Sciatic nerve (tissue), 2 donors: Measurements from ENCODE around the gene CITED1. TPM values are rescaled to one million over a fixed set of nuclear protein-coding genes. Genes with fewer than 3 reads are reported as not detected.
"Not testable (repeated sequence)": the region's sequence is repeated elsewhere in the genome, so short reads cannot be mapped to it uniquely, and the experiment has no call there.

ENCODE experiments used
- ATAC-seq: fragments of 200-7000 bp; cut with Tn5 transposase; one replicate; pipeline ENCODE4 v1.9.1; 2020; ENCODE audit warnings: mild to moderate bottlenecking, moderate library complexity
- DNase-seq: peaks from one replicate; pipeline ENCODE4 v3.0.0-alpha.2; 2020; ENCODE audit warnings: low spot score
- intact Hi-C: fragments of 100-400 bp; cut with DNase I; formaldehyde crosslinking; loops from one replicate; pipeline ENCODE4 v1.14.2; 2022
- total RNA-seq: library from RNA; stranded (reverse); fragmentation: NEBNext Ultra II Directional; extraction: Animal tissue kit (Norgen Biotek cat#: 25700); gene quantifications from one replicate; pipeline ENCODE4 v1.2.1, GENCODE V29; 2021
- donor health status: DM: no; HTN: no; CAD: no.
- donor health status: DM: no; HTN: no; CAD: no.

The CITED1 gene, protein sequence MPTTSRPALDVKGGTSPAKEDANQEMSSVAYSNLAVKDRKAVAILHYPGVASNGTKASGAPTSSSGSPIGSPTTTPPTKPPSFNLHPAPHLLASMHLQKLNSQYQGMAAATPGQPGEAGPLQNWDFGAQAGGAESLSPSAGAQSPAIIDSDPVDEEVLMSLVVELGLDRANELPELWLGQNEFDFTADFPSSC
- total RNA-seq: 1.9 TPM

DNA sequence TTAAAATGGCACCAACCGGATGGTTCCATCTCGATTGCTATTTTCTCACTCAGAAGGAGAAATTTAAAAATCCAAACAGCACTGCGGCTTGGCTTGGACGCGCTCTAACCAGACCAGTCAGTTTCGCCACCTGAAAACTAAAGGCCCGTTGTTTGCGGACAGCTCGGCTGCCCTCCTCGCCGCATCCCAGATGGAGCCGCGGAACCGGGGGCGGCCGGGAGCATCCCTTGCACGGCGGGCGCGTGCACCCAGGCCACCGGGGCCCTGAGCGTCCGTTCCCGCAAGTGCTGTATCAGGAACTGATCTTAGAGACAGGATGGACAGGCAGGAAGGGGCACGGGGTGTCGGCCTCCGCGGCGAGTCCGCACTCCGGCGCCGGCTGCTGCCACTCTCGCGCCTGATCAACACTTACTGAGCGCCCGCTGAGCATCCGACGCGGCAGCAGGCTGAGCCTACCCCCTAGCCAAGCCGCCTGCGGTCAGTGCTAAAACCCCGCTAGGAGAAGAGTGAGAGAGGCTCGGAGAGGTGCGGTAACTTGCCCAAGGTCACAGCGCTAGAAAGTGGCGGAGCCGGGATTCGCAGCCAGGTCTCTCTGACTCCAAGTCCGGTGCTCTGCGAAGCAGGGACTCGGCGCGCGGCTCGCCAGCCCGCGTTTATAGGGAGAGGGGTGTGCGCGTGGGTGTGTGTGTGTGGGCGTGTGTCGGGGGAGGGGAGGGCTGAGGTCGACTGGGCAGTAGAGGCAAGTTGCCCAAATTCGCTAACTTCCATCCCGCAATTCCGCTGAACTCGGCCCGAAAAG lies at the start of gene CITED1:
Gene CITED1, minus strand, starts transcription at position 629 of the 799 bp plus-strand sequence. CDS start 3,045 bp downstream, outside the sequence.
- ATAC-seq (peak; percentile 25), DNase-seq (no peak)
- intact Hi-C loops: no loop called here

DNA sequence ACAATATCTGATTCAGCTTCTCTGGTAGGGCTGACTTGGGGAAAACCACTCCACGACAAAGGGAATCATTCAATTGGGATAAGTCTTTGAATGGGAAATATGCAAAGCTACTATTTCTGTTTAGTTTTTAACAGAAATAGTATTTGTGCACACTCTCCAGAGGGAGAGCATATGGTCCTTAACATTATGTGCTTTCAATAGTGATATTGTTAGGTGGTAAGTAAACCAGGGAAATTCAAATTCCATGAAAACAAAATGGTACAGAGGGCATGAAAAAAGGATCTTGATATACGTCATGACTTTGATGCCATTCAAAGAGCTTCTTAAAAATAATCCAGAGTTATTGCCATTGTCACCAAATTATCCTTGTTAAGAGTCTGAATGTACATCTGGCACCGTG lies 47.1 kb upstream of the CITED1 start:
- no peak for ATAC-seq
- intact Hi-C loops: no loop called here
- no peak for DNase-seq

DNA sequence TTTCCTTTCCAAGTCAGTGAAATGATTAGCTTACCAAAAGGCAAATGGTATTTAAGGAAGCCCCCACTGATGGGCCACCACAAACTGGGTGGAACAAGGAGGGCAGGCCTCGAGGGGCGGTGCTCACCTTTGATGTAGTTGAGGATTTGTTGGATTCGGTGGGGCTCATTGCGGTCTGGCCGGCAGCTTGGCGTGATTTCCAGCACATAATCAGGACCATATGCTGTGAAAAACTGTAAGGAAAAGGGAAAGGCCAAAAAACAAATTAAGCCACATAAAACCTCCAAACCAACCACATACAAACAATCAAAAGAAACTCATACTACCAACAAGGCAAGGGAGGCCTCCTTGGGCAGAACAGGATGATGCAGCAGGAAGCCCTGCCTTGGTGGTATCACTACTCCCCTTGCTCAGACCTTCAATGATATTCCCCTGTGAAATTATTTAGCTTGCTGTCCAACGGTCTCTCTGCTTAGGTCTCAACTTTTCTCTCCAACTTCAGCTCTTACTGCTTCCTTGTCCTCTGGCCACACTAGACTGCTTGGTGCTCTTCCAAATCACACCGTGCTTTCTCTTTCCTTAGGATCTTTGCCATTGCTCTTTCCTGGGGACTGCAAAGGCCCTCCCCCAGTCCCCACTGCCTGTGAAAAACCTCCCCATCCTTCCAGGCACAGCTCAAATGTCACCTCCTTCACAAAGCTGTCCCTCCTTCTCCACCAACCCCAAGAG lies 46.1 kb upstream of the CITED1 start:
- DNase-seq (peak; percentile 70), ATAC-seq (peak; percentile 82)
- intact Hi-C loops: no loop called here

DNA sequence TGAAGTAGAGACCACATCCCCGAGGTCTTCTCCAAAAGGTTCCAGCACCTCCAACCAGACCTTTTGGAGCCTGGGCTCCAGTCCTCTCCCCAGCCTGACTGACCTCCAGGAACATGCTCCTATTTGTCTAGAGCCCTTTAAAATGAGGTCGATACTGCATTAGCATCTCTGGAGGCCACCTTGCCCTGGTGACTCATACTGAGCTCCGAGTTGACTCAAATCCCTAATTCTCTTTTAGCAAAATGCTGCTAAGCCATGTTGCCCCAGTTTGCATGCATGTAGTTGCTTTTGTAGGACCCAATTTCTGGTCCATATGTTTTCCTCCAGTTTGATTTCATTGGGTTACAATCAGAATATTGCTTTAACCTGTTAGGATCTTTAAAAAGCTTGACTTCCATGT lies 43.5 kb upstream of the CITED1 start:
- DNase-seq (no peak), ATAC-seq (no peak)
- intact Hi-C loops: no loop called here

DNA sequence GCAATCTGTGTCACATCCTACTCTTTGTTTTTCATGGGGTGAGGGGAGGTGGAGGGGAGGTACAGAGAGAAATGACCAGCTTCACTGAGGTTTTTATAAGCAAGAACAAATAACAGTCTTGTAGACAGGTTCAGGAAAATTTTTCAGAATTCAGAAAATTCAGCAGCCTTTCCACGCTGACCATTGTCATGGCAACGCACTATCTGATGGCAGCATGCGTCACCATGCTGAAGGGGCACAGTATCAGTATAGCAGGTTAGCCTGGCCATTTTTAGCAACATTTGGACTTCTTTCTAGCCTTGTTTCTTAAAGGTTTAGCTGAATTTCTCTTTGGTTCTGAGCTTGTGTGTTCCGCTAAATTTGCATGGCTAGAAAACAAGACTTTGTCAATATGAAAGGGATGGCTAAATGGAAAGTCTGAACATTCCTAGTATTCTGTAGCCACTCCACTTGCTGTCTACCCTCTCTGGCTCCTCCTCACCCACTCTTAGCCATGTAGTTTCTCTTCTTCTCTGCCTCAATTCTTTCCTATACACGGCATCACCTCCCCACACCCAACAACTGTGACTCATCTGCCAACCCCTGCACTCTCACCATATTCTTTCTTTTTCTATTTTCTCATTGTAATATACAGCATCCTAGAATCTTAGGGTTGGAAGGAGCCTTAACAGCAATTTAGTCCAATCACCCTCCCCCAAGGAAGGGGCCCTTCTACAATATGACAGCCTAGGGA lies 42.7 kb upstream of the CITED1 start:
- intact Hi-C loops: no loop called here
- DNase-seq (no peak), ATAC-seq (no peak)

DNA sequence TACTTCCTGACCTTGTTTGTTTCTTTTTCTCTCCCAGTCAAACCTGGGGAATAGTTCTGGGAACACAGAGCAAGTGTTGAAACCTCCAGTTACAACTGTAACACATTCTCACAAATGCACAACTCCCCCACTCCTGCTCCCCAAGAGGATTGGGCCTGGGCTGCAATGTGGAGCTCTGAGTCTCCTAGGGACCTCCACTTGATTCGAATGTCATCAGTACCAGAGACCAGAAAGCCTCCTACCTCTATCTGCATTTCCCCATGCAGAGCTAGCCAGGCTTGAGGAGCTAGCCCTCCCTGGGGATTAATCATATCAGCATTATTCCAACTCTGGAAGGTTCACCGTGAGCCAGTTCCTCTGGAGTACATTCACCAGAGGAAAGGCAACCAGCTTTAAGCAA lies 41.7 kb upstream of the CITED1 start:
- intact Hi-C loops: no loop called here
- DNase-seq (no peak), ATAC-seq (peak; percentile 50)

DNA sequence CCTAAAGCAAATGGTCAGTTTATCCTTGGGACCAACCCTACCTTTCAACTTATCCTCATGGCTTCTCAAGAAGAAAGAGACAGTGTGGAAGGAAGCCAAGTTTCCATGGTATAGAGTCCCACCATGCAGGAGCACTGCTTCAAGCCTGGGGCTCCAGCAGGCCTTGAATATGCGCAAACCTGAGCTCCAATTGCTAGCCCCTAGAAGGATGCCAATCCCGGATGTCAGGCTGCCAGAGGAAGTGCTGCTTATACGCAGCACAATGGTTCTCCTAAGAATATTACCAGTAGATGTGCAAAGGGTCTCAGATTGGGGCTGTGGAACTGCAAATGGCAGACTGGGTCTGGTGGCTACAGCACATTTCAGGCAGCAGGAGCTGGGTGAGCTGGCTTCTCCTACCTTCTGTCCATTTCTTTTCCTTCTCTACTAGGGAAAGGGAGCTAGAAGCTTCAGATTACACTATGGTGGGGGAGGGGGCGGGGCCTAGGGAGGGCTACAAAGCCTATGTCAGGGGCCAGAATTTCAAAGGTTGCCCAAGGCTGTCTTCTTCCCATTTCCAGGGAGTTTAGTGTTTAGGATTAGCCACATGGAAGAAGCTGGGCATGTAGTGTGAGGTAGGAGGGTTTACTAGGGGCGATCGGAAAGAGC lies 40.7 kb upstream of the CITED1 start:
- no peak for DNase-seq
- intact Hi-C loops: no loop called here
- ATAC-seq: no peak

DNA sequence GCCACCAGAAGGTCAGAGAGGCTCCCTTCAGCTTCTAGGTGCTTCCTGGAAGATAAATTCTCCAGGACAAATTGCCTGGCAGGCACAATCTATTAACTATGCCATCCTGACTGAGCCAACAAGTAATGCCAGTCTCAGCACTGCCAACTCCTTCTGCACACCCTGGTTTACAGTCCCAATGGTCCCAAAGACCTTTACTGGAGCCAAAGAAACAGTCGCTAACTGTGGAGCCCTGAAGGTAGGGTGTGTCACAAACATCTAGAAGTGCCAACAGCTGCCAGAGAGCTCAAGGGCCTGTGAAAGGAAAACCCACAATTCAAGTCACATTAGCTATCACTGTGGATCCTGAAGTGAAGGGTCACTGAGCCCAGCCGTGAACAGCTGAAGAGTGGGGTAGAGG lies 34.9 kb upstream of the CITED1 start:
- no peak for ATAC-seq
- intact Hi-C loops: no loop called here
- DNase-seq: no peak

DNA sequence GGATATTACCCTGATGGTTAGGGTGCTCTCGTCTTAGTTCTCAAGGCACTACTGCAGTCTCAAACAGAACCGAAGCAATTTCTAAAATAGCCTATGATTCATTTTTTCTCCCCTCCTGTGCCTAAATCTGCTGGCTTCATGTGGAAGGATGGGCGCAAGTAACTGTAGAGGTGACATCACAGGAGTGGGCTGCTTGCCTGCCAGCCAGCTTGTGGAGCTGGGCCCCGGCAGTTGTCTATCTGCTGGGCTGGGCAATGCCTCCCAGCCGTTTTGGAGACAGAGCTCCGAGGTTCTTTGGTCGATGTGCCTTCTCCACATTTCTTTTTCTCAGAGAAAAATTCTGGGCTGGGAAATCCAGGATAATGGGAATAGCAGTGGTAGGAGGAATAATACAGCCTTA lies 34.3 kb upstream of the CITED1 start:
- intact Hi-C loops: no loop called here
- ATAC-seq (no peak), DNase-seq (no peak)

DNA sequence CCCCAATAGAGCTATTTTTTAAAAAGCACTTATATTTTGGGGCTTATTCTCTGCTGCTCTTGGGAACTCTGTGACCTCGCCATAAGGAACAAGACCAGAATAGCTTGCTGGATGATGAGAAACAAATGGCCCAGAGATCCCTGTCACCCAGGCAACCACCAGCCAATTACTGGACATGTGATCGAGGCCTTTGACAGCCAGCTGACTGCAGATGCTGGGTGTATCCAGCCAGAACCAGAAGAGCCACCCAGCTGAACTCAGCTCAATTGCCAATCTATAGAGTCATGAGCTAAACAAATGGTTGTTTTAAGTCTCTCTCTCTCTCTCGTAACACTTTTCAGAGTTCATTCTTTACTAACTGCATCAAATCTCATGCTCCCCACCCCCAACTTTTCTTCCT lies 24.4 kb upstream of the CITED1 start:
- DNase-seq (no peak), ATAC-seq (no peak)
- intact Hi-C loops: no loop called here

DNA sequence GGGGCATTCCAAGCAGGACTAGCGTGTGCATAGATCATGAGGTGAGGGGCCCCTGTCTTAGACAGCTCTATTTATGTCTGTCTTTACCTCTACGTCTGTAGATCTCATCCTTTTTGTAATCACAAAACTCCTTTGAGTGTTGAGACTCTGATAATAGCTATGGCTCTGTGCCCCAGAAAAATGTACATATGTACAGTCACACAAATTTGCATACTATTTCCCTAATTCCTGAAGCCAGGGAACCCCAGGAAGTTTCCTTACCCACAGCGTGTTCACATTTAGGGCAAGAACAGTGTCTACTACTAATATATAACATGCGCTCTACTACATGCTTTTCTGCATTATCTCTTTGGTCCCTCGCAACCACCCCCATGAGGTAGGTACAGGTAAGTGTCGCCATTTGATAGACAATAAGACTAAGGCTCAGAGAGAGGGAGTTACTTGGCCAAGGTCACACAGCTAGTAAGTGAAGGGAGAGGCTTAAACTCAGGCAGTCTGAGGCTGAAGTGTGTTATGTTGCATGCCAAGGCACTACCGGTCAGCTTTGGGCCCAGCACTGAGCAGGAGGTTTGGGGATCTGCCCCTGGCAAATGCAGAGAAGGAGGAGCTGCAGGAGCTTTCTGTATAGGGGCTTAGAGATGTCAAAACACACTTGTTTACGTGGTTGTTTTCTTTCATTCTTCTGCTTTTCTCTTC lies 21.0 kb upstream of the CITED1 start:
- intact Hi-C loops: no loop called here
- no peak for ATAC-seq
- no peak for DNase-seq

DNA sequence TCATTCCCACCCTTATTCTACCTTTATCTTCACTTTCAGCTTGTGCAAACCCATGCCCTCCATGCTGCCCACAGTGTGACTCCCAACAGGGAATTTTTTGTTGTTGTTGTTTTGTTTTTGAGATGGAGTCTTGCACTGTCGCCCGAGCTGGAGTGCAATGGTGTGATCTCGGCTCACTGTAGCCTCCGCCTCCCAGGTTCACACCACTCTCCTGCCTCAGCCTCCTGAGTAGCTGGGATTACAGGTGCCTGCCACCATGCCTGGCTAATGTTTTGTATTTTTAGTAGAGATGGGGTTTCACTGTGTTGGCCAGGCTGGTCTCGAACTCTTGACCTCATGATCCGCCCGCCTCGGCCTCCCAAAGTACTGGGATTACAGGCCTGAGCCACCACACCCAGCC lies 13.9 kb upstream of the CITED1 start:
- ATAC-seq, DNase-seq, intact Hi-C loops: not testable (repeated sequence)

DNA sequence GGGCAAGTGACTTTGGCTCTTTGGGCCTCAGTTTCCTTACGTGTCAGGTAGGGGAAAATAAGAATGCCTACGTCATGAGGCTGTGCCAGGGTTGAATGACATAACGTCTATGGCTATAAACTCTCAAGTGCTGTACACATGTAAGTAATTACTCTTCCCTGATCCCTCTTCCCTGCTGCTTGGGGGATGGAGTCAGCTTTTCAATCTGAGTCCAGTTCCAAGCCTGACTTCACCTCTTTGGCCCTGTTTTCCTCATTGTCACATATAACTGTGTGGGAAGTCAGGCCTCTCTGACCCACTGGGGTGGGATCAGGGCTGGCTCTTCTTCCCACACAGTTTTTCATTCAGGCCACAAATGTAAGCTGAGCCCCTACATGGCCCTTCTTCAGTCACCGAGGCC lies 11.4 kb upstream of the CITED1 start:
- DNase-seq (no peak), ATAC-seq (no peak)
- intact Hi-C loops: no loop called here

DNA sequence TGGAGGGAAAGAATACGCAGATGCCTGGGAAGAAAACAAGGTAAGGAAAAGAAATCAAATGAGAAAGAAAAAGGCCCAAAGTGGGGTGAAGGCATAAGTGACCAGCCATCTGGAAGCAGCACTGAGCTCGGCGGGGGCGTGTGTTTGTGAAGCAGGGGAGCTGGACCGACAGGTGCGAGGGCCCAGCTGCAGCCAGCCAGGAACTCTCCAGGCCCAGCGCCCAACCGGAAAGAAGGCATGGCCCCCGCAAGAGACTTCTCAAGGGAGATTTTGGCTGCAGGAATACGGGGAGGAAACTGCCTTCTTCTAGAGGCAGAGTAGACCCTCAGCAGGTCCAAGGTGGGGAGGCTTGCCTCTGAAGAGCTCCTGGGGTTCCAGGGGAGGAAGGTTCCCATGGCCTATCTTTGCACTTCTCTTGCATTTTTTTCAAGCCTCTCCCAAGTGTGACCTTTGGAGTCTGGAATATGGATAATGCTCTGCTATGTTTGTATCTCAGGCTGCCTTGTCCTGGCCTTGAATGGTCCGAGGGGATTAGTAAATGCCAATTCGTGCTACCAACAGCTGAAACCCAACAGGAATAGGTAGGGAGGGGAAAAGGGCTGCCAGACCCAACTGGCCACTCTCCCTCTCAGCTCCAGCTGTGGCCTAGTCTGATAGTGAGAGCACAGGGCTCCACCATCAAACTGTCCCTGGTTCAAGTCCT lies 10.8 kb upstream of the CITED1 start:
- DNase-seq: no peak
- ATAC-seq: no peak
- intact Hi-C loops: no loop called here

DNA sequence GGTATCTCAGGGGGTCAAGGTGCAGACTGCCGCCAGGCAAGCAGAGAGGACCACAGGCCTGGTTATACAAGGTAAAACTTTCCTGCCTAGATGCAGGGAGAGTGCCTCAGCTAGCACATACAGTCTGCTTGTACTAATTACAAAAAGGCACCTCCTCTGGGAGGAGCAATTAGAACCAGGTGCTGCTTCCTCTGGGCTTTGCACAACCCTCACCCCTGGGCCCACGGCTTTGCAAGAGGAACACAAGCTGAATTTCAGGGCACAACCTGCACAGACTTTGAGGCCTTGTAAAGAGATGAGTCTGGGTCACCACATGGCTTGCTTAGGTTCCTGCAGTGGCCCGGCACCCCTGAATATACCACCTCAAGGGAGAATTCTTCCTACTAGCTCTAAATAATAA lies 9.2 kb upstream of the CITED1 start:
- intact Hi-C loops: no loop called here
- ATAC-seq: no peak
- DNase-seq: no peak

DNA sequence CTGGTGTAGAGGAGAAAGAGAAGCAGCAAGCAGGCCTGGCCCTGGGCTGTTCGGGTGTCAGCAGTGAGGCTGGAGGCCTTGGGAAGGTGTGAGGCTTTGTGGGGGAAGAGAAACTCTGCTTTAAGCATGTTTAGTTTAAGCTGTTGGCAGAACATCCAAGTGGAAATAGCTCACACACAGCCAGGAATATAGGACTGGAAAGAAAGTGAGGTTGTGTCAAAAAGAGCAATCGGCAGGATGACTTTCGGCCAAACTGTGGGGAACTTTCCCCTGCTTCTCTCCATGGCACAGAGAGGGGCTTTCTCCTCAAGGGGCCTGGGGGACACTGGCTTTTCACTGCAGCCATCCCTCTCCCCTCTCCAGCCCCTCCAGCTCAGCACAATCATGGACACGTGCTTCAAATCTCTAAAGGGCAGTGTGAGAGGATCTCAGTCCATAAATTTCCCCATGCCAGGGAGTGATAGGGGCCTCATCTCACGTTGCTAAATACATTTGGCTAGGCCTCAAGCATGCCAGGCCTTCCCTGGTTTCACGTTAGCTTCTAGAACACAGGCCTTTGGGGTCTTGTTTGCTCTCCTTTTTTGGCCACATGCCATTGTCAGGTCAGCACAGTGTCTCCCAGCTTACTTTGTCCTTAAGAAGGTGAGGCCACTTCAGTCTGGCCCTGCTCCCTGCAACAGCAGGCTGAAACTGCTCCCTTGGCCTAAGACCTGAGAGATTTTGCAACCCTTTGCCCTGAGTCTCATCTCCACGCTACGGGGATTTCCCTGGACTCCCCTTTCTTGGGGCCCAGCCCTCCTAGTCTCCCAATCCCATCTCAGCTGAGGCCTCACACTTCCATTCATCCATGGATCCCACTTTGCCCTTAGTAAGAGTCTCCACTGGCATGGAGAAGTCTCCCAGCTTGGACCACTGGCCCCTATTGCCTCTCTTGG lies 8.3 kb upstream of the CITED1 start:
- peak; percentile 28 for ATAC-seq
- intact Hi-C loops: no loop called here
- DNase-seq: no peak
